ENCODE data around the gene NFIX.

- TF ChIP-seq GATA2 (IDR thresholded peaks at IDR 0.05; ENCODE audit: low read depth, low read length) (no peak), GATA3 (IDR thresholded peaks at IDR 0.05; ENCODE audit: low read depth, low read length) (no peak)
These were observed 10.0 kb downstream of the NFIX start for GRCh38 chr19:13005253-13005652.
